ENCODE data around the gene TEDC1.

Gene TEDC1, protein sequence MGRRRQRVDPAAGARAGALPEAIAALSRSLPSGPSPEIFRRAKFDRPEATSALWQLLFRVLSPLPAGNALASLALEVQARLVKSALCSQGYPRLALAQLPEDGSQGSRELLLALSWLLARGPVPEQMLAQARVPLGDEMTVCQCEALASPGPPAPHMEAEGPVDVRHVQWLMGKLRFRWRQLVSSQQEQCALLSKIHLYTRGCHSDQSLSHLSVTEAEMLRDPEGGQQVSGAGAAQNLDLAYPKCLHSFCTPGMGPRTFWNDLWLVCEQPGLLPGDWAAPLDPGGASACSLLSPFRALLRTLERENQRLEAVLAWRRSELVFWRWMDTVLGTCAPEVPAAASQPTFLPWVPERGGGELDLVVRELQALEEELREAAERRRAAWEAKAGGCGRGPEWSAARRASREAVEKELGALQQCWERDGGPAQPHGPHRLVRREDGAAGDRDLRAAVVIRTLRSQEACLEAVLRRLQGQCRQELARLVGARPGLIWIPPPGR

GRCh38 chr14:105490572-105491365, at the start of gene TEDC1:
Gene TEDC1, plus strand, starts transcription at chr14:105491246. Its CDS starts 130 bp downstream, at chr14:105491376.
- Histone ChIP-seq H3K9me3 (ENCODE audit: control insufficient read depth, insufficient read depth, low read length) (no peaks in the 10 kb centered on the region), H3K27ac (ENCODE audit: low read length) (no peak within 1 kb of the TSS), H3K4me1 (ENCODE audit: control insufficient read depth, insufficient read depth, low read length) (no peaks in the 10 kb centered on the region; the same call in 1 of the 2 replicates), H3K36me3 (ENCODE audit: control insufficient read depth, insufficient read depth, low read length) (no peaks in the 10 kb centered on the region; the same call in 1 of the 2 replicates), H3K27me3 (ENCODE audit: control insufficient read depth, insufficient read depth, low read length) (peaks cover 7% of the 10 kb centered on the region; the same call in 1 of the 2 replicates), H3K4me3 (ENCODE audit: low read length) (peak within 1 kb of the TSS; percentile 40; the same call in 1 of the 2 replicates)
- peak; percentile 83 for DNase-seq (ENCODE audit: low read depth, low spot score)
- no CpG with 5 or more reads among the region's 94 CpGs for WGBS (ENCODE audit: insufficient coverage, insufficient read length)

DNA sequence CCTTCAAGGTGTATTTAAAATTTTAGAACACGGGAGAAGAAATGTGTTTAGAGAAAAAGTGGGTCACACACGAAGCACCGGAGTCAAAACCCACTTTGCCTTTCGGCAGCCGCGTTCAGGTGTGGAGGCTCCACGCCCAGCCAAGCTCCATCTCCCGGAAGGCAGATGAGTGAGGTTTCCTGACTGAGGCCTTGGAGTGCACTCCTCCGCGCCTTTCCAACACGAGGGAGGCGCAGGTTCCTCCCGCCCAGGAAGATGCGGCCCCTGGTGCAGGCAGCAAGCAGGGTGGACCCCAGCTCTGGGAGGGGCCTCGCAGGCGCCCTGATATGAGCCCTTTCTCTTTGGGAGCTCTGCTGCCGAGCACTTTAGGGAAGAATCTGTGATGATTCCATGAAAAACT, 48.9 kb upstream of the TEDC1 start:
- Histone ChIP-seq H3K36me3 (ENCODE audit: control insufficient read depth, insufficient read depth, low read length) (peaks cover 29% of the 10 kb centered on the region), H3K9me3 (ENCODE audit: control insufficient read depth, insufficient read depth, low read length) (no peaks in the 10 kb centered on the region), H3K27ac (ENCODE audit: low read length) (no peak overlapping the region), H3K27me3 (ENCODE audit: control insufficient read depth, insufficient read depth, low read length) (no peaks in the 10 kb centered on the region), H3K4me1 (ENCODE audit: control insufficient read depth, insufficient read depth, low read length) (no peaks in the 10 kb centered on the region; the same call in 1 of the 2 replicates), H3K4me3 (ENCODE audit: low read length) (no peak overlapping the region)
- DNase-seq (ENCODE audit: low read depth, low spot score), result no peak
- WGBS (ENCODE audit: insufficient coverage, insufficient read length), result no CpG with 5 or more reads among the region's 17 CpGs

DNA sequence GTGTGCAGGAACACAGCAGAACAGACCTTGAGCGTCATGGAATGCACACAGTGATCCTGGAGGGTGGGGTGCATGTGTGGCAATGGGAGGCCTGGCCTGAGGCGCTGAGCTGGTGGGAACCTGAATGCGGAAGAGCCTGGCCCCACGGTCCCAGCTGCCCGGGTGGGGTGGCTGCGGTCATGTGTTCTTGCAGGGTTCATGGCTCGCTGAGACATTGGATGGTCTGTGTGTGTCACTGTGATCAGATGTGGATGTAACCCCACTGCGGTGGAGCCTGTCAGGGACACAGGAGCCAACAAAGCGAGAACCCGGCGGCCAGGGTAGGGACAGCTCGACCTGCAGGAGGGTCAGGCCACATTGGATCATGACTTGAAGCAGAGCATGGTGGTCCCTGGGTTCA, 48.2 kb upstream of the TEDC1 start:
- no CpG with 5 or more reads among the region's 12 CpGs for WGBS (ENCODE audit: insufficient coverage, insufficient read length)
- H3K4me1 ChIP-seq (ENCODE audit: control insufficient read depth, insufficient read depth, low read length), result no peaks in the 10 kb centered on the region; the same call in 1 of the 2 replicates
- no peaks in the 10 kb centered on the region for H3K9me3 ChIP-seq (ENCODE audit: control insufficient read depth, insufficient read depth, low read length)
- DNase-seq (ENCODE audit: low read depth, low spot score), result no peak
- no peaks in the 10 kb centered on the region for H3K27me3 ChIP-seq (ENCODE audit: control insufficient read depth, insufficient read depth, low read length)
- H3K4me3 ChIP-seq (ENCODE audit: low read length), result no peak overlapping the region
- H3K27ac ChIP-seq (ENCODE audit: low read length), result no peak overlapping the region
- H3K36me3 ChIP-seq (ENCODE audit: control insufficient read depth, insufficient read depth, low read length), result peaks cover 30% of the 10 kb centered on the region

GRCh38 chr14:105444859-105445258, 46.2 kb upstream of the TEDC1 start:
- Histone ChIP-seq H3K27me3 (ENCODE audit: control insufficient read depth, insufficient read depth, low read length) (no peaks in the 10 kb centered on the region), H3K27ac (ENCODE audit: low read length) (no peak overlapping the region), H3K36me3 (ENCODE audit: control insufficient read depth, insufficient read depth, low read length) (peaks cover 26% of the 10 kb centered on the region), H3K9me3 (ENCODE audit: control insufficient read depth, insufficient read depth, low read length) (no peaks in the 10 kb centered on the region), H3K4me1 (ENCODE audit: control insufficient read depth, insufficient read depth, low read length) (no peaks in the 10 kb centered on the region; the same call in 1 of the 2 replicates), H3K4me3 (ENCODE audit: low read length) (no peak overlapping the region)
- no CpG with 5 or more reads among the region's 17 CpGs for WGBS (ENCODE audit: insufficient coverage, insufficient read length)
- DNase-seq (ENCODE audit: low read depth, low spot score), result no peak

DNA sequence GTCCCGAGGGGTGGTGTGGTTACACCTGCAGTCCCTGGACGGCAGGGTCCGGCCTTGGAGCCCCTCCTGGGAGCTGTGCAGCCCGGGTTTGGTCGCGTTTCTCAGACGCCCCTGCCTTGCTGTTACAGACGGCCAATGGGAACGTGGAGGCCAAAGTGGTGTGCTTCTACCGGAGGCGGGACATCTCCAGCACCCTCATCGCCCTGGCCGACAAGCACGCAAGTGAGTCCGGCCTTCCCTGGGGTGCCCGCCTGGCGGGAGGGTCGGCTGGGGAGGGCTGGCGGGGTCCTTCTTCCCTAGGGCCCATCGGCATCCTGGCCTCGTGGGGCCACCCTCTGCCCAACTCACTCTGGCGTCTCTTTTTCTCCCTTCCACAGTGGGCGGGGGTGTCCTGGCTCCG, 45.8 kb upstream of the TEDC1 start:
- no CpG with 5 or more reads among the region's 24 CpGs for WGBS (ENCODE audit: insufficient coverage, insufficient read length)
- Histone ChIP-seq H3K27ac (ENCODE audit: low read length) (no peak overlapping the region), H3K27me3 (ENCODE audit: control insufficient read depth, insufficient read depth, low read length) (no peaks in the 10 kb centered on the region), H3K4me3 (ENCODE audit: low read length) (no peak overlapping the region), H3K36me3 (ENCODE audit: control insufficient read depth, insufficient read depth, low read length) (peaks cover 30% of the 10 kb centered on the region), H3K9me3 (ENCODE audit: control insufficient read depth, insufficient read depth, low read length) (no peaks in the 10 kb centered on the region), H3K4me1 (ENCODE audit: control insufficient read depth, insufficient read depth, low read length) (no peaks in the 10 kb centered on the region; the same call in 1 of the 2 replicates)
- no peak for DNase-seq (ENCODE audit: low read depth, low spot score)

DNA sequence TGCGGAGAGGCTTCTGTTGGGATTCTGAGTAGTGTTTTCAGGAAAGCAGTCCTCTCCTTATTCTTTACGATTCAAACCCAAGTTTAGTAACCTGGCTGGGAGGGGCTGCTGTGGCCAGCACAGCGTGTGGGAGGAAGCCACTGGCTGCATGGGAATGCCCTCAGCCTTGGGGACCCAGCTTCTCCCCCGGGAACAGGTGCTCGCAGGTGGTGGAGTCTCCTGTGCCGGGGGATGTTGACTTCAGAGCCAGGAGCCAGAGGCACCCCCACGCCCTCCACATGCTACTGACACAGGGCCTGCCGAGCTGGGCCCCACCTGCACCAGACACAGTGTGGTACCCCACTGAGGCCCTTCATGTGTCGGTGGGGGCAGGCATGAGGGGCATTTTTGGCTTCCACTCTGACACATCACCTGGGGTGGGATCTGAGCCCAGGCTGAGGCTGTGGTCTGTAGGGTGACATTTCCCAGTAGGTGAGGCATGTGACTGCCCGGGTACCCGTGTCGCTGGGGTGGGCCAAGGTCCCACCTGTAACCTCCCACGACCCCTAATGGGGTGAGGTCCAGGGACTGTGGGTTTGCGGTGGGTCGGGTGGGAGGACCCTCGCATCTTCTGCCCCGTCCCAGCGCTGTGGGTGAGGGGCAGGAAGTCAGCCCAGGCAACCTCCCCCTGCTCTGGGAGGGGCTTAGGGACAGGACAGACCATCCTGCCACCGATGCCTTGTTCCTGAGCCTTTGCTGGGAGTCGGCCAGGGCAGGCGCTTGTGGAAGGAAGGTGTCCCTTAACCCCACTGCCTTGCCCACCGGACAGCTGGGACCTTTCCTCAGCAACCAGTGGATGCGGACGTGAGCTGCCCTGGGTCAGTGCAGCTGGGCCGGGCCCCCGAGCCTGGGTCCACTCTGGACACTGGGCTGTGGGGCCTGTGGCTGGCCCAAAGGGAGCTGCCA, 44.9 kb upstream of the TEDC1 start:
- H3K27me3 ChIP-seq (ENCODE audit: control insufficient read depth, insufficient read depth, low read length), result no peaks in the 10 kb centered on the region
- H3K4me3 ChIP-seq (ENCODE audit: low read length), result no peak overlapping the region
- WGBS (ENCODE audit: insufficient coverage, insufficient read length), result no CpG with 5 or more reads among the region's 26 CpGs
- H3K9me3 ChIP-seq (ENCODE audit: control insufficient read depth, insufficient read depth, low read length), result no peaks in the 10 kb centered on the region
- no peak overlapping the region for H3K27ac ChIP-seq (ENCODE audit: low read length)
- DNase-seq (ENCODE audit: low read depth, low spot score), result no peak
- H3K36me3 ChIP-seq (ENCODE audit: control insufficient read depth, insufficient read depth, low read length), result peaks cover 37% of the 10 kb centered on the region
- H3K4me1 ChIP-seq (ENCODE audit: control insufficient read depth, insufficient read depth, low read length), result no peaks in the 10 kb centered on the region; the same call in 1 of the 2 replicates

DNA sequence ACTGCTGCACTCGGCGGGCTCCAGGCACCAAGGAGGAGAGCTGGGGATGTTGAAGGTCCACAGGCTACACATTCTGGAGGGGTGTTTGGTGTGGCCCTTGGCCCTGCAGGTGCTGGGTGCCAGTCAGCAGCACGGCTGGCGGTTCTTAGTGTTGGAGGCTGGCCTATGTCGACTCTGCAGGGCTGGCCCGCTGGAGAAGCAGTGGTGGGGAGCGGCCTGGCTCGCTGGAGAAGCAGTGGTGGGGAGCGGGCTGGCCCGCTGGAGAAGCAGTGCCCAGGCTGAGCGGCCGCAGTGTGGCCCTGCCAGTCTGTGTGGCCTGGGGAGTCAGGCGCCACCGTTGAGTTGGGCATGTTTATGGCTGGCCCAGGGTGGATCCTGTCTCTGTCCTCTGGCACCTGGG, 44.1 kb upstream of the TEDC1 start:
- no peaks in the 10 kb centered on the region for H3K9me3 ChIP-seq (ENCODE audit: control insufficient read depth, insufficient read depth, low read length)
- H3K4me1 ChIP-seq (ENCODE audit: control insufficient read depth, insufficient read depth, low read length), result no peaks in the 10 kb centered on the region; the same call in 1 of the 2 replicates
- no peak for DNase-seq (ENCODE audit: low read depth, low spot score)
- peaks cover 40% of the 10 kb centered on the region for H3K36me3 ChIP-seq (ENCODE audit: control insufficient read depth, insufficient read depth, low read length)
- no CpG with 5 or more reads among the region's 14 CpGs for WGBS (ENCODE audit: insufficient coverage, insufficient read length)
- H3K4me3 ChIP-seq (ENCODE audit: low read length), result no peak overlapping the region
- no peaks in the 10 kb centered on the region for H3K27me3 ChIP-seq (ENCODE audit: control insufficient read depth, insufficient read depth, low read length)
- no peak overlapping the region for H3K27ac ChIP-seq (ENCODE audit: low read length)

- Histone ChIP-seq H3K4me3 (ENCODE audit: low read length) (no peak overlapping the region), H3K36me3 (ENCODE audit: control insufficient read depth, insufficient read depth, low read length) (peaks cover 37% of the 10 kb centered on the region), H3K9me3 (ENCODE audit: control insufficient read depth, insufficient read depth, low read length) (no peaks in the 10 kb centered on the region), H3K27ac (ENCODE audit: low read length) (no peak overlapping the region), H3K27me3 (ENCODE audit: control insufficient read depth, insufficient read depth, low read length) (no peaks in the 10 kb centered on the region), H3K4me1 (ENCODE audit: control insufficient read depth, insufficient read depth, low read length) (no peaks in the 10 kb centered on the region; the same call in 1 of the 2 replicates)
- no peak for DNase-seq (ENCODE audit: low read depth, low spot score)
- no CpG with 5 or more reads among the region's 31 CpGs for WGBS (ENCODE audit: insufficient coverage, insufficient read length)
Measured at GRCh38 chr14:105447651-105448640, 43.1 kb upstream of the TEDC1 start.

- no peak overlapping the region for H3K4me3 ChIP-seq (ENCODE audit: low read length)
- no peaks in the 10 kb centered on the region for H3K27me3 ChIP-seq (ENCODE audit: control insufficient read depth, insufficient read depth, low read length)
- DNase-seq (ENCODE audit: low read depth, low spot score), result peak; percentile 52
- no CpG with 5 or more reads among the region's 16 CpGs for WGBS (ENCODE audit: insufficient coverage, insufficient read length)
- H3K27ac ChIP-seq (ENCODE audit: low read length), result no peak overlapping the region
- H3K9me3 ChIP-seq (ENCODE audit: control insufficient read depth, insufficient read depth, low read length), result no peaks in the 10 kb centered on the region
- H3K4me1 ChIP-seq (ENCODE audit: control insufficient read depth, insufficient read depth, low read length), result no peaks in the 10 kb centered on the region; the same call in 1 of the 2 replicates
- peaks cover 39% of the 10 kb centered on the region for H3K36me3 ChIP-seq (ENCODE audit: control insufficient read depth, insufficient read depth, low read length)
Measured at GRCh38 chr14:105448706-105449111, 42.3 kb upstream of the TEDC1 start.
